ENCODE results near the gene PDIA5. TPM values are rescaled to one million over a fixed set of nuclear protein-coding genes. Genes with fewer than 3 reads are reported as not detected.

PDIA5 gene
- total and polyA plus RNA-seq, 2 of the 4 experiments (the other 2 are of a cell fraction): 19.4 to 42.0 TPM

DNA sequence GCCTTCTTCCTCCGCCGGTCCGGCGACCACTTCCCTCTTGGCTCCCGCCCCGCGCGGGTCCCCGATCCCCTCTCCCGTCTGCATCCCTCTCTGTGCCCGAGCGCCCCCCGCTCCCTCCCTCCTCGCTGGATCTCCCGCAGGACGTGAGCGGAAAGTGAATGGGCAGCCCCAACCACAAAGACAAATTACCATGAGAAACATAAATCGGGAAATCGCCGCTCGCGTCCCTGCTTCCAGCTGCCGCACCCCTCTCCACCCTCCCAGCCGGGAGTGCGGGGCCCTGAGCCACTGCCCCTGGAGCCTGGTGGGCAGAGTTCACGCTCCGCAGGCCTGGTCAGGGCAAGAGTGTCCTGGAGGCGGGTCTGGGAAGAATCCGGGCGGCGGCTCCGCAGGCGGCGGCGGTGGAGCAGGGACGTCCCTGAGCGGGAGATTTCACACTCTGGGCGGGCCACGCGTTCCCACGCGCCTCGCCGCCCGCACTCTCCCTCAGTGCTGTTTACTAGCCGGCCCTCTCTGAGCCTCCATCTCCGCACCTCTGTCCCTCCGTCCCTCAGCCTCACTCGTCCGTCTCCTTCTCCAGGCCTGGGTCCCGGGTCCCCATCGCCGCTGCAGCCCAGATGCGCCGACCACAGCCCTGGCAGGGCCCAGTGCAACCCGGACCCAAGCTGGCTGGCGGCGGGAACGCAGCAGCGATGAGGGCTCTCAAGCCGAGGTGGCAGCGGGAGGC, 40.1 kb upstream of the PDIA5 start (continued):
- TF ChIP-seq CTCF (conservative IDR thresholded peaks at IDR 0.05; ENCODE audit: low read depth, low read length): no peak
- no peak for TF ChIP-seq RAD21 (IDR thresholded peaks at IDR 0.05; ENCODE audit: low read length)
- no peak for TF ChIP-seq CEBPB (IDR thresholded peaks at IDR 0.05; ENCODE audit: low read depth, low read length)
- TF ChIP-seq BHLHE40 (IDR thresholded peaks at IDR 0.05; ENCODE audit: low read depth, low read length): no peak
